Measurements from ENCODE around the gene SNX9. TPM values are rescaled to one million over a fixed set of nuclear protein-coding genes. Genes with fewer than 3 reads are reported as not detected.
"Not testable (repeated sequence)": the region's sequence is repeated elsewhere in the genome, so short reads cannot be mapped to it uniquely, and the experiment has no call there.

Gene SNX9
- total RNA-seq, 1 donor from 2014 or later: 28.6 TPM

DNA sequence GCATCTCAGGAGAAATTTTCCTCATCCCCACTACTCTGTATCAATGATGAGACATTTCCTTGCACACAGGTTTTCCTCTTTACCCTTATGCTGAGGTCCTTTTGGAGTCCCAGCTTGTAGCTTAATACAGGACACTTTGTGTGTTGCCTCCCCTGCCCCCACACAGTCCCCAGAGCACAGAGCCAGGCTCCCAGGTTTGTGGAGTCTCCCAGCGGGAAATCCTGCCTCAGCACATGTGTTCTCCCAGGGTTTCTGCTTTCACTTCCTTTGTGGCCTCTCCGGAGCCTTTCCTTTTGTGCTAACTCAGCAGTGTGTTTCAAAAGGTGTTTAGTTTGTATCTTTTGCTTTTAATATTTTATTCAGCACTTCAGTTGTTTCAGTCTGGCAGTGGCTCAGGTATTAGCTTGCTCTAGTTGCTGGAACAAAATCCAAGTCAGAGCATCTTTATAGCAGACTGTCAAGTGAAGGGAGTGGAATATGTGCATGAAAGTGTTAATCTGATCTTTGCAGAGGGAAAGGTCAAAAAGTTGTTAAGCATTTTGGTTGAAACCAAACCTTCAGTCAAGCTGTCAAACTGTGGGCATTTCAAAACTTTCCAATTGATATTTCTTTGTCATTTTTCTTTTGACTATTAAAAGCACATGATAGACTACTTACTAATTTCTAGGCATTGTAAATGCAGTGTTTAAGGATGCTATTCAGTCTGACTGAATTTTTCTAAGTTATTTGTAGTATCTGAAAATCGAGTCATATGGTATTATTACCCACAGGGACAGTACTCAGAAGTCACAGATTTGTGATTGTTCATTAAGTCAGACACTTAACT lies 8.6 kb downstream of the SNX9 start:
- no peak for DNase-seq

DNA sequence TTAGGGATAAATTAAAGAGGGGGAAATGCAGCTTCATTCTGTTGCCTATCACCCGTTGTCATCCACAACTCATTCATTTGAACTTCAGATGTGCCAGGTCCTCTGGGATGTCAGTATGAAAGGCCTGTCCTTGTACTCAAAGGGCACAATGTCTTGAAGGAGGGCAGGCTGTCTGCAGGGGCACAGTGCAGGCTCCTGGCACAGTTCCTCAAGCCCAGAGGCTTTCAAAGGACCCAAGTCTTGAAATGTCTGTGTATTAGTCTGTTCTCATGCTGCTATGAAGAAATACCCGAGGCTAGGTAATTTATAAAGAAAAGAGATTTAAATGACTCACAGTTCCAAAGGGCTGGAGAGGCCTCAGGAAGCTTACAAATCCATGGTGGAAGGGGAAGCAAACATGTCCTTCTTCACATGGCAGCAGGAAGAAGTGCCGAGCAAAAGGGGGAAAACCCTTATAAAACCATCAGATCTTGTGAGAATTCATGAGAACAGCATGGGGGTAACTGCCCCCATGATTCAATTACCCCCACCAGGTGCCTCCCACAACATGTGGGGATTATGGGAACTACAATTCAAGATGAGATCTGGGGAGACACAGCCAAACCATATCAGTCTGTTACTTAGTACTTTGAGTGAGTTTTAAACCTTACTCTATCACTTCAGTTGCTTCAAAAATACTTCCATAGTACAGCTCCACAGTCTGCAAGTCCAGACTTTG lies 9.4 kb downstream of the SNX9 start:
- no peak for DNase-seq

DNA sequence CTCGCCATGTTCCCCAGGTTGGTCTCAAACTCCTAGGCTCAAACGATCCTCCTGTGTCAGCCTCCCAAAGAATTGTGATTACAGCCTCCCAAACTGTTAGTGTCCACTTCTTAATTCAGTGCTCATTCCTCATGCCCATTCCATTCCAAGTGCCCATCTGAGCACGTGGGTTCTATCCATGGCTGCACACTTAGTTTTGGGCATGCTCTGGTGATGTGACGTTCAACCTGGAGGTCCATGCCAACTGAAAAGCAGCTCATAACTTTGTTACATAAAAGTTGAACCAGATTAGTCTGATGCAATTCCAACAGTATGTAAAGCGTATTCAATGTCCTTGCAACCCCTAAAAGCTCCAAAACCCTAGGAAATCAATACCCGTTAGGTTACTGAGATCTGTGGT lies 11.5 kb downstream of the SNX9 start:
- DNase-seq: no peak

DNA sequence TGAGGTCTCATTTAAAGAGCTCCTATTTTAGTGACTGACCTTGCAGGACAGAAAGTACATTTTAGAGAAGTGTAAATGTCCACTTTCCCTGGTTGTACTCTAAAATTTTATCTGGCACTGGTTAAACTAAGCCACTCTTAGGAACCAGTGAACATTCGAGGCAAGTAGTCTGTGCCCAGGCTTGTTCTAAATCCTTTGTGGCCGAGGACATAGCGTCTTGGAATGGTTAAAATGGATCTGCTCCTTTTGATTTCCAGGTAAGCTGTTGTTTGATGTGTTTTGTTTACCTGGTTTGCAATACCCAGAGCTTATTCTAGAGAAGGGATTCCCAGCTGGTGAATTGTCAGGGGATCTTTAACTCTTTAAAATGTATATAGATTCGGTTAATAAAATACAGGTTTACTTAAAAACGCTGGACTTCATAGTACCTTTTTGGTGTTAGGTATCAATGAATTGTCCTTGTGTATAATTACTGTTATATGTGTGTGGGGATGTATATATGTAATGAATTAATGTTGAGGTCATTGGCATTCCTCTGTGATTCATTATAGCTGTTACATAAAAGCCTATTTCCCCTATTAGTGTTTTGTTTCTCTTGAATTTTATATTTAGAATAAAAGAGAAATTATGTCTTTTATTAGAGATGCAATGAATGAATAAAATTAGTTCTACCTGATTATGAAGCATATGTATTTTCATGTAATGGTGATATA lies 15.8 kb downstream of the SNX9 start:
- no peak for DNase-seq

DNA sequence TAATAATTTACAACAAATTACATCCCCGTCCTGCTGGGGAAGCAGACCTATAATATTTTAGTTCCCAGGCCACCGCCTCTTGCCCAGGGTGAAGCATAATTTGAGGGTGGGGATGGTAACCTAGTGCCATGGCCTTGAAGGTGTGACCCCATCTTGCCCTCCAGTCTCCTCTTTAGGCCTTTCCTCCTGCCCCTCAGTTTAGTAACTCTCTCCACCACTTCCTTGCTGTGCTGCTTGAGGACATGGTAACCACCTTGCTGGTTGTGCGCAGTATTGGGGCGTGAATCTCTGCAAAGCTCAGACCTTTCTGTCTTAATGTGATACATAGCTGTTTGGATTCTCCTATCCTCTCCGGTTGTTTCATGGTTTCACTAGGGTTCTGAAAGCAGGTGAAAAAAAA lies 16.6 kb downstream of the SNX9 start:
- no peak for DNase-seq

DNA sequence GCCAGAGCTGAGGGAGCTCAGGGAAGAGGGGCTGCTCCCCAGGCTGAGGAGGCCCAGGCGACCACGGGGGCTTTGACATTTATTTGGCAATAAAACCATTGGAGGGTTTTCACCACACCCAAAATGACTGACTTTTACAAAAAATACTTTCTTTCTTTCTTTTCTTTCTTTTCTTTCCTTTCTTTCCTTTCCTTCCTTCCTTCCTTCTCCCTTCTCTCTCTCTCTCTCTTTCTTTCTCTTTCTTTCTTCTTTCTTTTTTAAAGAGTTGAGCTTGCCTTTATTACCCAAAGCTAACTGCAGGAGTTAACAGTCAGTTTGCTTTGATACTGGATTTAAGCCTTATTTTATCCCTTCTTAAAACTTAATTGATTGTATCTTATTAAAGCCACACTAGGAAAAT lies 17.2 kb downstream of the SNX9 start:
- no peak for DNase-seq

DNA sequence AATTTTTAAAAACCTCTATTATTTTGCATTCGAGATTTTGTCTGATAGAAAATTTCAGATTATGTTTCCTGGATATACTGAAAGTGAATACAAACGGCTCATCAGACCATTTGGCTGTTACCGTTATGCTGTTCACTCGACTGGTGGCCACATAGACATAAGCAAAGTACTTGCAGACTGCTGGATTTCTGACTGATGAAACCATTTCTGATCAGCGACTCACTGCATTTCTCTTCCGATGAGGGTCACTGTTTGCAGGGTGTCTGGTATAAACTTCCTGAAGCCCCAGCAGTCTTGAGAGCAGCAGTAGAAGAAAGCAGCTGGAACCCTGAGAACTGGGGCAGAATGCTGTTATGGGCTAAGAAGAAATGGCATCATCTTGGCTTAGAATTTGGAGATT lies 17.7 kb downstream of the SNX9 start:
- DNase-seq: no peak

DNA sequence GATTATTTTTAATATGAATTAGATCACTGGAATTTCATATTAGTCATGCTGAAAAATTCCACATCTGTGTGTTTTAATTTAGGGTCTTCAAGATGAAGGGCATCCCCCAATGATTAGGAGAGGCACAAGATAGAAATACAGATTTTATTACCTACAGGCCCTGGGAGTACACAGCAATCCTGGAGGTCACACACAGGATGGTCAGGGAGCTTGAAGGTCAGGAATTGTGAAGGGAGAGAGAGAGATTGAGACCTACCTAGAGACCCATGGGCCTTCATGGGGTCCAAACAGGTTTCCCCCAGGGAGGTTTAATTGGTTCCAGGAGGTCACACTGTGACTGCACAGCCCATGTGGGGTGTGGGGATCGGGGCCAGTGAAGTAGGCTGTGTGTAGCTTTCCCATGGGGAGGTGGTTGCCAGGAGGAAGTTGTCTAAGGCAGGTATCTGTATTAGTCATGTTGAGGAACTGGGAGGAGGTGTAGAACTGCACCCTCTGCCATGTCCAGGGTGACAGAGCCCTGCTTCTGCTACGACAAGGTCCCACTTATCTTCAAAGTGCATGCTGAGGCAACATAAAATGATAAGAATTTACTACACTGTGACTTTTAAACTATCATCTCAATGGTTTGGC lies 18.3 kb downstream of the SNX9 start:
- DNase-seq: no peak

DNA sequence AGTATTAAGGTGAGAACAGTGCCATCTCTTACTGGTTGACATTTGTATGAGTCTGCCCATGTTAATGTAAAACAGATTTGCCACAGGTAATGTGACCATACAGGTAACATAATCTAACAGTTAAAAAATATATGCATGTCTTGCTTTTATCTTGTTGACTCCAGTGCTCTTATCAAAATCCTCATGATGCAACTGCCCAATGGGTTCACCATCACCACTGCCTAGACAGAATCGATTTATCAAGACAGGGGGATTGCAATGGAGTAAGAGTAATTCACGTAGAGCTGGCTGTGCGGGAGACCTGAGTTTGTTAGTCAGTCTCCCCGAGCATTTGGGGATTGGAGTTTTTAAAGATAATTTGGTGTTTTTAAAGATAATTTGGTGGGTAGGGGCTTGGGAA lies 19.2 kb downstream of the SNX9 start:
- DNase-seq: no peak

DNA sequence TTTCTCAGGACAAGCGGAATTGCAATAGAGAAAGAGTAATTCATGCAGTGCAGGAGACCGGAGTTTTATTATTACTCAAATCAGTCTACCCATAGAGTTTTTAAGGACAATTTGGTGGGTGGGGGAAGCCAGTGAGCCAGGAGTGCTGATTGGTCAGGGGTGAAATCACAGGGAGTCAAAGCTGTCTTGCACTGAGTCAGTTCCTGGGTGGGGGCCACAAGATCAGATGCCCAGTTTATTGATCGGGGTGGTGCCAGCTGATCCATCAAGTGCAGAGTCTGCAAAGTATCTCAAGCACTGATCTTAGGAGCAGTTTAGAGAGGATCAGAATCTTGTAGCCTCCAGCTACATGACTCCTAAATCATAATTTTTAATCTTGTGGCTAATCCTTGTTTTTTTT lies 21.1 kb downstream of the SNX9 start:
- DNase-seq: not testable (repeated sequence)

DNA sequence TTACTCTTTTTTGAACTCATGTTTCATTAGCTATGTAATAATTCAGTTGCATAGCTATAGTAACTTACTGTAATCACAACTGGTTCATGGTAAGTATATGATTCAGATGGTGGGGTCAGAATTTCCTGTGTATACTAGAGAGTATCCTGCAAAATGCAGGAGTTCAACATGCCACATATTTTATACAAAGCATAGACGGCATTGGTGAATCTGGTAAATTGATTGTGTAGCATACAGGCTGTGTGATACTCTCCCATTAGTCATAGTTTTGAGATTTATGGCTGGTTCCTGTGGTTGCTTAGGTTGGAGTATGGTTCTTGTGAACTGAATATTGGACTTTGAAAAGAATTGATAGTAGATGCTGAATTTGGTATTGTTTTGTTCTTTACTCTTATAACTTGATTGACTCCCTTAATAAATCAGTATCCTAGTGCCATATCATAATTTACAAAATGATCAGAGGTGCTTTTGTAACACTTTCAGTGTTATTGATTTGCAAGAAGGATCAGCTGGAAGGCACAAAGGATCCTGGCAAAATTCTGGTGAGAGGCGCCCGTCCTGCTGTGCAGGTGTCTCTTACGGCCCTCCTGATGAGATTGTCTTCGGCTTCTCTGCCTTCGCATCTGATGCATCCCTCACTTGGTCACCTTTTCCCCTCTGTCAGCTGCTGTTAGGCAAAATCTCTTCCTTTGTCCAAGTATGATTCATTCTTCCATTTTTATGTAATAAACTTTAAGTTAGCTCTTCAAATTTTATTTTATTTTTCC lies 22.6 kb downstream of the SNX9 start:
- DNase-seq: no peak

DNA sequence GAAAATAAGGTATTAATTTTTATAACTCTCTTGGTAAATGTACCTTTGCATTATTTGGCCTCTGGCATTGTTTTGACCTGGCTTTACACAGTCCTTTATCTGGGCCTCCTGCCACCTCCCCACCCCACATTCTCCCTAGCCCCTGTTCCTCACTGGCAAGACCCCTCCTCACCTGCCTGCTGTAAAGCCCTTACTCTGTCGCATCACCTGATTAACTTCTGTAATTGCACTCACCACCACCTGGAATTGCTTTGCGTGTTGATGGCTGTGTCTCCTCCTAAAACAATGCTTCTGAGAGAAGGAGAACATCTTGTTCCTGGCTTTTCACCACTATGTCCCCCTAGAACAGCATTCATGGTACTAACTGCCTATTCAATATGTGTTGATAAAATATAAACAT lies 24.8 kb downstream of the SNX9 start:
- no peak for DNase-seq

DNA sequence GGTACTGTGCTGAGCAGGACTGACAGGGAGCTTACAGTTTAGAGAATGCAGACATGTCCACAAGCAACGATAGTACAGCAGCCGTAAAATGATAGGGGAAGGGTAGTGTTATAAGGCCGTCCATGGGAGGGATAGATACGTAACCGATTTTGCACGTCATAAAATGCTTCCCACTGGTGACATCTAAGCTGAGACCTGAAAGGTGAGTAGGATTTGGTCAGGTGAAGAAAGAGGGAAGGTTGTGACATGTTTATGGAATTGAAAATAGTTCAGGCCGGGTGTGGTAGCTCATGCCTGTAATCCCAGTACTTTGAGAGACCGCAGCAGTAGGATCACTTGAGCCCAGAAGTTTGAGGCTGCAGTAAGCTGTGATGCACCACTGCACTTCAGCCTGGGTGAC lies 25.6 kb downstream of the SNX9 start:
- no peak for DNase-seq

DNA sequence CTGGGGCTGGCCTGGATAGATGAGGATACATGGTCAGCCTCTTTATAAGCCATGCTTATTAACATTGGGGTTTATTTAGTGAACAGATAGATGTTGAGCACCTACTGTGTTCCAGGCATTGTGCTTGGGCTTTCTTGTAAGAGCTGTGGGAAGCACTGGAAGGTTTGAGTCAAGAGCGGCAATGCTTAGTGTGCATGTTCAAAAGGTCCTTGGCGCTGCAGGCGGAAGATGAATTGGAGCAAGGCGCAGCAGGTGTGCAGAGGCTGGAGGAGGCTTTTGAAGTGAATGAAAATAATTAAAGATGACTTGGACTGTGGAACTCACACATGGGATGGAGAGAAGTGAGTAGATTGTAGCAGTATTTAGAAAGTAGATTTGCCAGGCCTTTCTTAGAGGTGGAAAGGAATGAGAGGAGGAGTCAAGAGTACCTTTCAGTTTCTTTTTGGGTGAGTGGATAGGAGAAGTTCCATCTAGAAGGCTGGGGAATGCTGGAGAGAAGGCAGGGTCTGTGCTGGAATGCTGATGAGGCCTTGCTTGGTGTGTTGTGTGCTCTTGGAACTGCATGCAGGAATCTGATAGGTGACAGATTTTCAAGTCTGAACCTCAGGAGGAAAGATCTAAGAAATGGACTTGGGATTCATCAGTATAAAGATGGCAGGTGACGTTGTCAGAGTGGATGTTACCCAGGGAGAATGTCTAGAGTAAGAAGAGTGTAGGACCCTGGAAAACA lies 26.4 kb downstream of the SNX9 start:
- DNase-seq: no peak

DNA sequence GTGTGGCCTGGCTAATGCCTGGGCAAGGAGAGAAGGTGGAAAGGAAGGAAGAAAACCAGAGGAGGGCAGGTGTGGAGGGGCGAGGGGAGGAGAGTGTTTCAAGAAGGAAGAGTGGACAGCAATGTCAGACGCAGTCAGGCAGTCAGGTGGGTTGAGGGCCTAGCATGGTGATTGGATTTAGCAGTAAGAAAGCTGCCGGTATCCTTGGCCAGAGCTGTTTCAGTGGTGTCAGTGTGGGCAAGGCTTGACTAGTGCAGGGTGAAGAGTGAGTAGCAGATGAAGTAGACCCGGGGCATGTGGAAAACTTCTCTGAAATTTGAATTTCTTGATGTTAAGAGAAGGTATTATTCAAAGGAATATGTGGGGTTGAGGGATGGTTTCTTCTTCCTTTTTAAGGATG lies 27.0 kb downstream of the SNX9 start:
- DNase-seq: no peak

DNA sequence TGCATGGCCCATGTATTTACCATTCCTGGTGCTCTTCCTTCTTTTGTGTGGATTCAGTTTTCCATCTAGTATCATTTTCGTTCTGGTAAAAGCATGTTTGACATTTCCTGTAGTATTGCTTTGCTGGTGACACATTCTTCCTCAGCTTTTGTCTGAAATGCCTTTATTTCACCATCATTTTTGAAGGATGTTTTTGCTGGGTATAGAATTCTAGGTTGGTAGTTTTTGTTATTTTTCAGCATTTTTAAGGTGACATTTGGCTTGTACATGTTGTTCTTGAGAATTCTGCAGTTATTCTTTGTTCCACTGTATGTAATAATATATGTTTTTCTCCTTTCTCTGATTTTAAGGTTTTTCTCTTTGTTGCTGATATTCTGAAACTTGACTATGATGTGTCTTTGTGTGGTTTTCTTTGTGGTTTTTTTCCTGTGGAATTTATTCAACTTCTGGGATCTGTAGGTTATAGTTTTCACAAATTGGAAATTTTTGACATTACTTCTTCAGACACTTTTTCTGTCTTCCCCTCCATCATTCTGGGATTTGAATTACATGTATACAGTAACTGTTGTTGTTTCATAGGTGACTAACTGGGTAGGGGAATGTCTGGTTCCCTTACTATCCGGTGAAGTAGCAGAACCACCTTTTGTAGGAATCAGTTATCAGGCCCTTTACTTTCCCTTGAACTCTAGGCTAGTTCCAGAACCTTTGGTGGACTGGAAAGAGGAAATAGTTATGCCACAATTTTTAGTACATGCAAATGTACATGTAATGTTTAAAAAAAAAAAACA lies 30.2 kb downstream of the SNX9 start:
- no peak for DNase-seq

DNA sequence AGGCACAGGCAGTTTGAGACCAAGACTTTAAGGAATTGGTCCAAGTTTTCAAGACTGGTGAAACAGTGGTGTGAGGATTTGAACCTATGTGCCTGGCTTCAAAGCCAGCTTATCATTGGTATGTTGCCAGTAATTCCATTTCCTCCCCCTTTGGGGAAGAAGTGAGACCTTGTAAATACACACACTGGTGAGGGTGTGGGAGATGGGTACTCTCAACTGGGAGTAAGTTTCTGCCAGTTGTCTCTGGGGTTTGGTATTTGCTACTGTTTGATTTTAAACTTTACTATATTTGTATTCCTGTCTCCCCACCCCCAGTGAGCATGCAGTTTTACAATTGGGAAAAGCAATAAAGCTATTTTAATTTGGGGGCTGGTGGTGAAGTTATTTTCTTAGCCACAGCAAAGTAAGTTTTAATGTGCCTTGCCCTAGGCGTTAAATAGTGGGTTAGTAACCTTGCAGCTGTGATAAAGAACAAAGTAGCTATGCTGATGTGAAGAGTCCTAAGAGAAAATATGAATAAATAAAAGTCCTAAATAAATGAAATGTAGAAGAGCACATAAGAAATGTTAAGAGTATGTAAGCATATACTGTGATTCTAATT lies 31.0 kb downstream of the SNX9 start:
- DNase-seq: no peak

DNA sequence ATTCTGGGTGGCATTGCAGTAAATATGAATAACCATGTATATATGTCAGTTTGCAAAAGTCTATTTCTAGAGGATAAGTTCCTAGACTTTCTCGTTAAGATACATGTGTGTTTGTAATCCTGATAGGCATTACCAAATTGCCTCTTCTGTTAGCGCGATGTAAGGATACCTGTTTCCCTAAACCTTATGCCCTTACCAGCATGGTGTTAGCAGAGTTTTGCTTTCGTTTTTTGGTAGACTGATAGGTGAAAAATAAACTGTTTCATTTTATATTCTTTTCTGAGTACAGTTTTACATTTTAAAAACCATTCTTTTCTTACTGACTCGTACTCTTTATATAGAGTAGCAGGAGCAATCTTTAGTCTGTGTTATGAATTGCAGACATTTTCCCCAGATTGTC lies 32.3 kb downstream of the SNX9 start:
- no peak for DNase-seq

DNA sequence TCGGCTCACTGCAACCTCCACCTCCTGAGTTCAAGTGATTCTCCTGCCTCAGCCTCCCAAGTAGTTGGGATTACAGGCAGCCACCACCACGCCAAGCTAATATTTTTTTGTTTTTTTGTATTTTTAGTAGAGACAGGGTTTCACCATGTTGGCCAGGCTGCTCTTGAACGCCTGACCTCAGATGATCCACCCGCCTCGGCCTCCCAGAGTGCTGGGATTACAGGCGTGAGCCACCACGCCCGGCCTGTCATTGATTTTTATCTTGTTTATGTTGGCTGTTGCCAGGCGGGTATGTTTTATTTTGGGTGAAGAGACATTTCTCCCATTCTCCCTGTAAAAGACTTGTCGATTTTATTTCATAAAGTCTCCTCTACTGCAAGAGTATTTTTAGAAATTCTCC lies 32.8 kb downstream of the SNX9 start:
- DNase-seq: not testable (repeated sequence)

DNA sequence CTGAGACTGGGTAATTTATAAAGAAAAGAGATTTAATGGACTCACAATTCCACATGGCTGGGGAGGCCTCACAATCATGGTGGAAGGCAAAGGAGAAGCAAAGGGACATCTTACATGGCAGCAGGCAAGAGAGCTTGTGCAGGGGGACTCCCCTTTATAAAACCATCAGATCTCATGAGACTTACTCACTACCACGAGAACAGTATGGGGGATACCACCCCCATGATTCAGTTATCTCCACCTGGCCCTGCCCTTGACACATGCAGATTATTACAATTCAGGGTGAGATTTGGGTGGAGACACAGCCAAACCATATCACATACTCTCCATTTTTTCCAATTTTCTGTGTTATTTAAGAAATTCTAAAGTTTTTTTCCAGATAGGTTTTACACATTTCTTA lies 35.6 kb downstream of the SNX9 start:
- DNase-seq: not testable (repeated sequence)

Data from skin of body (tissue), 2 donors.